Activated CD8-positive, alpha-beta memory T cell treated with anti-CD3 and anti-CD28 coated beads for 48 hours (primary cell): Measurements from ENCODE around the gene HDAC8.

ENCODE experiments used
- DNase-seq, 3 experiments: peaks; one replicate each; pipeline ENCODE4 v3.0.0-alpha.2; 2020; ENCODE audit warnings: low read depth in 2 of 3, low spot score in 2 of 3

Gene HDAC8

GRCh38 chrX:72297953-72298730, 274.5 kb downstream of the HDAC8 start:
- no peak for DNase-seq

GRCh38 chrX:72296991-72297390, 275.7 kb downstream of the HDAC8 start:
- no peak for DNase-seq

- DNase-seq, result no peak
These were observed 276.9 kb downstream of the HDAC8 start for GRCh38 chrX:72295745-72296144.

- no peak for DNase-seq
These were observed 278.1 kb downstream of the HDAC8 start for GRCh38 chrX:72294497-72294896.

GRCh38 chrX:72282302-72282701, 290.3 kb downstream of the HDAC8 start:
- DNase-seq, result no peak

GRCh38 chrX:72280321-72280845, 292.3 kb downstream of the HDAC8 start:
- DNase-seq, result no peak
